ENCODE results near the gene FHIT. TPM values are rescaled to one million over a fixed set of nuclear protein-coding genes. Genes with fewer than 3 reads are reported as not detected.
"Not testable (repeated sequence)": the region's sequence is repeated elsewhere in the genome, so short reads cannot be mapped to it uniquely, and the experiment has no call there.

FHIT gene
- total and polyA plus RNA-seq, 7 donors: 0.98 to 10.4 (median 4.0) TPM

GRCh38 chr3:59938828-59939227 is 1312.4 kb downstream of the FHIT start:
- Histone ChIP-seq H3K27ac (no peak overlapping the region), H3K4me3 (no peak overlapping the region), H3K9me3 (no peaks in the 10 kb centered on the region), H3K36me3 (ENCODE audit: insufficient read depth in 1 of 2, low read depth in 1 of 2) (no peaks in the 10 kb centered on the region), H3K27me3 (ENCODE audit: insufficient read depth in 3 of 3, low read length in 2 of 3) (no peaks in the 10 kb centered on the region), H3K4me1 (no peaks in the 10 kb centered on the region)
- no peak for DNase-seq
- no peak for ATAC-seq
- TF ChIP-seq CTCF (IDR thresholded peaks at IDR 0.05): no peak
- intact Hi-C loops (cut with DNase I): no loop called here
- WGBS, 3 donors: 65 to 84% (median 83%) methylated on average over 3 of the region's 3 CpGs

GRCh38 chr3:59937201-59937600 is 1314.1 kb downstream of the FHIT start:
- Histone ChIP-seq H3K27me3 (ENCODE audit: insufficient read depth in 3 of 3, low read length in 2 of 3) (no peaks in the 10 kb centered on the region), H3K27ac (no peak overlapping the region), H3K4me1 (no peaks in the 10 kb centered on the region), H3K36me3 (ENCODE audit: insufficient read depth in 1 of 2, low read depth in 1 of 2) (no peaks in the 10 kb centered on the region), H3K4me3 (no peak overlapping the region), H3K9me3 (no peaks in the 10 kb centered on the region)
- ATAC-seq (no peak), DNase-seq (no peak)
- TF ChIP-seq CTCF (IDR thresholded peaks at IDR 0.05): no peak
- 85 to 87% (median 86%) methylated on average over 4 of the region's 4 CpGs for WGBS, 3 donors
- intact Hi-C loops (cut with DNase I): no loop called here

GRCh38 chr3:59936472-59936871 is 1314.8 kb downstream of the FHIT start:
- TF ChIP-seq CTCF (IDR thresholded peaks at IDR 0.05): no peak
- Histone ChIP-seq H3K27me3 (ENCODE audit: insufficient read depth in 3 of 3, low read length in 2 of 3) (no peaks in the 10 kb centered on the region), H3K36me3 (ENCODE audit: insufficient read depth in 1 of 2, low read depth in 1 of 2) (no peaks in the 10 kb centered on the region), H3K4me3 (no peak overlapping the region), H3K9me3 (no peaks in the 10 kb centered on the region), H3K4me1 (no peaks in the 10 kb centered on the region), H3K27ac (no peak overlapping the region)
- DNase-seq (no peak), ATAC-seq (no peak)
- intact Hi-C loops (cut with DNase I): no loop called here
- 92 to 93% (median 93%) methylated on average over 3 of the region's 3 CpGs for WGBS, 3 donors

- Histone ChIP-seq H3K27ac (no peak overlapping the region), H3K4me1 (no peaks in the 10 kb centered on the region), H3K9me3 (no peaks in the 10 kb centered on the region), H3K36me3 (ENCODE audit: insufficient read depth in 1 of 2, low read depth in 1 of 2) (no peaks in the 10 kb centered on the region), H3K27me3 (ENCODE audit: insufficient read depth in 3 of 3, low read length in 2 of 3) (no peaks in the 10 kb centered on the region), H3K4me3 (no peak overlapping the region)
- ATAC-seq (no peak), DNase-seq (no peak)
- TF ChIP-seq CTCF (IDR thresholded peaks at IDR 0.05): no peak
- WGBS, 3 donors: 36 to 48% (median 42%) methylated on average over 1 of the region's 1 CpG
- intact Hi-C loops (cut with DNase I): no loop called here
Observed at GRCh38 chr3:59935025-59935424, 1316.2 kb downstream of the FHIT start.

GRCh38 chr3:59934560-59934959 is 1316.7 kb downstream of the FHIT start:
- H3K9me3 ChIP-seq; H3K4me3 ChIP-seq; H3K27ac ChIP-seq; H3K27me3 ChIP-seq (ENCODE audit: insufficient read depth in 3 of 3, low read length in 2 of 3); DNase-seq; intact Hi-C loops (cut with DNase I); H3K4me1 ChIP-seq; H3K36me3 ChIP-seq (ENCODE audit: insufficient read depth in 1 of 2, low read depth in 1 of 2); ATAC-seq: not testable (repeated sequence)
- 59 to 84% (median 83%) methylated on average over 2 of the region's 2 CpGs for WGBS, 3 donors

All from psoas muscle (tissue), 8 donors.